HG02571 (cell line): Measurements from ENCODE around the gene CCT8L2.
"Not testable (repeated sequence)": the region's sequence is repeated elsewhere in the genome, so short reads cannot be mapped to it uniquely, and the experiment has no call there.

Experiments
- ATAC-seq: cut with Tn5 transposase; IDR thresholded peaks from one replicate; pipeline ENCODE4 v1.9.1; 2021; ENCODE audit warnings: mild to moderate bottlenecking, moderate library complexity; ENCODE audit not compliant: unreplicated experiment

Gene CCT8L2

GRCh38 chr22:16559056-16559955 lies 33.3 kb downstream of the CCT8L2 start:
- ATAC-seq = no peak

- ATAC-seq = not testable (repeated sequence)
Observed at GRCh38 chr22:16558376-16558945, 34.1 kb downstream of the CCT8L2 start.

- ATAC-seq = not testable (repeated sequence)
Observed at GRCh38 chr22:16557511-16557910, 35.1 kb downstream of the CCT8L2 start.

- not testable (repeated sequence) for ATAC-seq
Observed at GRCh38 chr22:16555077-16555994, 37.3 kb downstream of the CCT8L2 start.

- not testable (repeated sequence) for ATAC-seq
Observed at GRCh38 chr22:16543310-16543709, 49.3 kb downstream of the CCT8L2 start.
